ENCODE data around the gene HMGCLL1.

DNA sequence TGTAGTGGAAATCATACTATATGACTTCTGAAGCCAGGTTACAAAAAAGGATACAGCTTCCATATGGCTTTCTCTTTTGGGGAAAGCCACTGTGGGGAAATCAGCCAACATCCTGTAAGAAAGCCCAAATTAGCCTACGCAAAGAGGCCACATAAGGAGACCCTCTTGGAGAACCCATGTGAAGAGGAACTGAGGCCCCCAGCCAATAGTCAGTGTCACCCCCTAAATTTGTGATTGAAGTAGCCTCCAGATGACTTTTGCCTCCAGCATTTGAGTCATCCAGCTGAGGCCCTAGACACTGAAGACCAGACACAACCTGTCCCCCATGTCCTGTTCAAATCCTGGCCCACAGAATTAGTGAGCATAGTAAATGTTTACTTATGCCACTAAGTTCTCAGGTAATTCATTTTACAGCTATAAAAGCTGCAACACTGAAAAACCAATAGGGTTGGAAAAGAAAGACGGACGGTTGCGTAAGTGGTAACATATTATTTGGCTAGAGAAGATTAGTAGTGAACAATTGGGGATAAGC lies 60.4 kb downstream of the HMGCLL1 start:
- TF ChIP-seq, protein P1, sequence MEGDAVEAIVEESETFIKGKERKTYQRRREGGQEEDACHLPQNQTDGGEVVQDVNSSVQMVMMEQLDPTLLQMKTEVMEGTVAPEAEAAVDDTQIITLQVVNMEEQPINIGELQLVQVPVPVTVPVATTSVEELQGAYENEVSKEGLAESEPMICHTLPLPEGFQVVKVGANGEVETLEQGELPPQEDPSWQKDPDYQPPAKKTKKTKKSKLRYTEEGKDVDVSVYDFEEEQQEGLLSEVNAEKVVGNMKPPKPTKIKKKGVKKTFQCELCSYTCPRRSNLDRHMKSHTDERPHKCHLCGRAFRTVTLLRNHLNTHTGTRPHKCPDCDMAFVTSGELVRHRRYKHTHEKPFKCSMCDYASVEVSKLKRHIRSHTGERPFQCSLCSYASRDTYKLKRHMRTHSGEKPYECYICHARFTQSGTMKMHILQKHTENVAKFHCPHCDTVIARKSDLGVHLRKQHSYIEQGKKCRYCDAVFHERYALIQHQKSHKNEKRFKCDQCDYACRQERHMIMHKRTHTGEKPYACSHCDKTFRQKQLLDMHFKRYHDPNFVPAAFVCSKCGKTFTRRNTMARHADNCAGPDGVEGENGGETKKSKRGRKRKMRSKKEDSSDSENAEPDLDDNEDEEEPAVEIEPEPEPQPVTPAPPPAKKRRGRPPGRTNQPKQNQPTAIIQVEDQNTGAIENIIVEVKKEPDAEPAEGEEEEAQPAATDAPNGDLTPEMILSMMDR (IDR thresholded peaks at IDR 0.05), result no peak
- TF ChIP-seq POLR2A (IDR thresholded peaks at IDR 0.05) (no peak), POLR2AphosphoS5 (IDR thresholded peaks at IDR 0.05; ENCODE audit: insufficient read depth in 1 of 2, low read depth in 1 of 2) (no peak)

Measured in vagina (tissue), 2 donors.